ENCODE data around the gene CSTPP1. TPM values are rescaled to one million over a fixed set of nuclear protein-coding genes. Genes with fewer than 3 reads are reported as not detected.

The CSTPP1 gene
- total RNA-seq, 6 experiments from 2014 or later, result 19.4 to 29.2 (median 27.1) TPM

GRCh38 chr11:46896719-46897406 is 39.7 kb upstream of the CSTPP1 start:
- Mint-ChIP-seq H3K27me3 (ENCODE audit: insufficient read depth) (peaks cover 5% of the 10 kb centered on the region), H3K36me3 (ENCODE audit: low read depth) (no peaks in the 10 kb centered on the region), H3K27ac (no peak overlapping the region), H3K9me3 (no peaks in the 10 kb centered on the region), H3K4me3 (no peak overlapping the region), H3K4me1 (ENCODE audit: low read depth) (no peaks in the 10 kb centered on the region)
- DNase-seq, result peak; percentile 52
- TF ChIP-seq CTCF (IDR thresholded peaks at IDR 0.05), result peak; percentile 67

- Mint-ChIP-seq H3K27ac (no peak overlapping the region), H3K4me3 (no peak overlapping the region)
These were observed 38.0 kb upstream of the CSTPP1 start for GRCh38 chr11:46898396-46899095.

GRCh38 chr11:46899501-46900025 is 37.0 kb upstream of the CSTPP1 start:
- no peak for TF ChIP-seq CTCF (IDR thresholded peaks at IDR 0.05)
- H3K4me3 Mint-ChIP-seq, result no peak overlapping the region
- DNase-seq, result no peak
- H3K36me3 Mint-ChIP-seq (ENCODE audit: low read depth), result no peaks in the 10 kb centered on the region
- no peaks in the 10 kb centered on the region for H3K4me1 Mint-ChIP-seq (ENCODE audit: low read depth)
- no peaks in the 10 kb centered on the region for H3K9me3 Mint-ChIP-seq
- no peak overlapping the region for H3K27ac Mint-ChIP-seq
- H3K27me3 Mint-ChIP-seq (ENCODE audit: insufficient read depth), result peaks cover 6% of the 10 kb centered on the region

More at GRCh38 chr11:46898396-46899095, 38.0 kb upstream of the CSTPP1 start:
- H3K36me3 Mint-ChIP-seq (ENCODE audit: low read depth), result no peaks in the 10 kb centered on the region
- no peaks in the 10 kb centered on the region for H3K9me3 Mint-ChIP-seq
- peaks cover 6% of the 10 kb centered on the region for H3K27me3 Mint-ChIP-seq (ENCODE audit: insufficient read depth)
- no peak for TF ChIP-seq CTCF (IDR thresholded peaks at IDR 0.05)
- no peak for DNase-seq
- no peaks in the 10 kb centered on the region for H3K4me1 Mint-ChIP-seq (ENCODE audit: low read depth)

GRCh38 chr11:46900091-46900746 is 36.3 kb upstream of the CSTPP1 start:
- Mint-ChIP-seq H3K36me3 (ENCODE audit: low read depth) (no peaks in the 10 kb centered on the region), H3K9me3 (no peaks in the 10 kb centered on the region), H3K27me3 (ENCODE audit: insufficient read depth) (peaks cover 6% of the 10 kb centered on the region), H3K27ac (no peak overlapping the region), H3K4me3 (no peak overlapping the region), H3K4me1 (ENCODE audit: low read depth) (no peaks in the 10 kb centered on the region)
- DNase-seq, result no peak
- TF ChIP-seq CTCF (IDR thresholded peaks at IDR 0.05), result no peak

GRCh38 chr11:46901156-46901555 is 35.4 kb upstream of the CSTPP1 start:
- Mint-ChIP-seq H3K4me3 (no peak overlapping the region), H3K27ac (no peak overlapping the region)

More at GRCh38 chr11:46901156-46901555, 35.4 kb upstream of the CSTPP1 start:
- no peak for DNase-seq
- Mint-ChIP-seq H3K9me3 (no peaks in the 10 kb centered on the region), H3K27me3 (ENCODE audit: insufficient read depth) (peaks cover 3% of the 10 kb centered on the region), H3K4me1 (ENCODE audit: low read depth) (no peaks in the 10 kb centered on the region), H3K36me3 (ENCODE audit: low read depth) (no peaks in the 10 kb centered on the region)
- TF ChIP-seq CTCF (IDR thresholded peaks at IDR 0.05), result no peak
